ENCODE data around the gene TENM4.
"Not testable (repeated sequence)": the region's sequence is repeated elsewhere in the genome, so short reads cannot be mapped to it uniquely, and the experiment has no call there.

TENM4 gene

DNA sequence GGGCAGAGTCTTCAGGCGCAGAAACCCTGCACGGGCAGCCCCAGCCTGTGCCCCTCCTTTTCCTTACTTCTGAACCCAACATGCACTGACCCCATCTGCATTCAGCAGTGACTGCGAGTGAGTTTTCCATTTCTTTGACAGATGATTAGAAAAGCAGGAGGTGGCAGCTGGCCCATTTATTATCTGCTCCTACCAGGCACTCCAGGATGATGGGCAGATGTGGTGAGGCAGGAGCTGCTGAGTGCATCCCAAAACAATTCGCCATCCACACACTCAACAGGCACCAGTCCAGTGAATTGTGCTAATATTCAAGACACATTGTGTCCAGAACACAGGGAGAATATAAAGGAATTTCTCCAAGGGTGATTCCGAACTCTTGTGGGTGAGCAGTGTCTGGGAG, 208.5 kb downstream of the TENM4 start:
- Histone ChIP-seq H3K9me3 (ENCODE audit: control insufficient read depth, low read length) (no peaks in the 10 kb centered on the region), H3K4me1 (ENCODE audit: control insufficient read depth, insufficient read depth, low read length) (peaks cover 13% of the 10 kb centered on the region), H3K4me3 (ENCODE audit: insufficient read depth, low read depth, low read length) (no peak overlapping the region), H3K36me3 (ENCODE audit: control insufficient read depth, insufficient read depth, low read length) (no peaks in the 10 kb centered on the region), H3K27ac (ENCODE audit: insufficient read depth, low read depth, low read length, poor library complexity, severe bottlenecking) (no peak overlapping the region), H3K27me3 (ENCODE audit: control insufficient read depth, insufficient read depth, low read length, poor library complexity, severe bottlenecking) (peaks cover 6% of the 10 kb centered on the region)
- WGBS, 2 experiments = 90 to 91% methylated on average over 5 of the region's 5 CpGs

DNA sequence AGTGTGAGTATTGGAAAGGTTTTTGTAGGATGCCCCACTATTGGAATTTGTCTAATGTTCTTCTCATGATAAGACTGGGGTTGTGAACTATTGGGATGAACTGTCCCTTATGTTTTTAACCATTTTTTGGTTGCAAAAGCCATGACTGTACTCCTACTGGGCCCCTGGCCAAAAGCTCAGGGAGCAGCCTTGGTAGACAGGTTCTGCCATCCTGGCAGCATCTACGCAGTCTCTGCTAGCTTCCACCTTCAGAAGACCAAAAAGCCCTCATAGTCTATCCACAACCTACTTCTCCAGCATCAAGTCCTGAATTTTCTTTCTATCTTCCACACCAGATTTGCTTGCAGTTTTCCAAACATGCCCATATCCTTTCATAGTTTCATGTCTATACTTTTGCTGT, 211.8 kb downstream of the TENM4 start:
- H3K36me3 ChIP-seq (ENCODE audit: control insufficient read depth, insufficient read depth, low read length) = no peaks in the 10 kb centered on the region
- 93 to 97% methylated on average over 1 of the region's 1 CpG for WGBS, 2 experiments

DNA sequence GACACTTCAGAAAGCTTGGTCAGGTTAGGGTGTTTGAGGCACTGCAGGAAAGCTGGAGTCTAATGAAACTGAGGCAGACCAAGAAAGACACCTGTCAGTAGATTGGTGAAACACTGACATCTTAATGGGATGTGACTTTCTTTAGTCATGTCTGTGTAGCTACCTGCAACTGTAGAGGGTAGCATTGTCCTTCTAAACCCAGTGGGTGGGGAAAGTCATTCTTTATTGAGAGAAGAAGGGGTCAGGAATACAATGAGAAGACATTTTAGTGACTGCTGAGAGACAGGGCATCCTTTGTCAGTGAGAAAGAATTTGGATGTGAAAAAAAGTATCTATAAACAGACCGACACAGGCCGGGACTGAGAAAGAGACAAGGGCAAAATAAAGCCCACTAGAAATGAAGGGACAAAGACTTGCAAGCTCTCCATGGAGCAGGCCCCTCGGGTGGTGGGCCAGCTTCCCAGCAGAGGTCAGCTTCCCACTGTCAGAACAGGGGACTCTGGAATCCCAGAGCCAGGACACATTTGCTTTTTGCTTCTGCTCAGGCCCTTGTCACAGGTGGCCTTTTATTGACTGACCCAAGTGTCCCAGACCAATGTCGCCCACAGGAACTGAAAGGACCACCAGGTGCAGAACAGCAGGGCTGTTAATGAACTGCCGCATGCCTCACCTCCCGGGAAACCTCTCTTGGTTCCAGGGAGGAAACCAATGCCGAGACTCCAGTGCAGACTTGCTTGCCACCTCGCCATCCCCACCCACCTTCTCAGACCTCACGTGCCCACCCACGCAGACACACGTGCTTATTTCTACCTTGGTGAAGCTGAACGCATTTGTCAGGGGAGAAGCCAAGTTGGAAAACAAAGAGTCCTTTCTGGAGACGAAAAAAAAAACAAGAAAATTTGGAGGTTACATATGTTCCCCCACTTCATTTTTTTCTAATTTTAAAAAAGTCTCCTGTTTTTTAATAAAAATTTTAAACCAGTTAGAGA, 212.8 kb downstream of the TENM4 start:
- H3K4me3 ChIP-seq (ENCODE audit: insufficient read depth, low read depth, low read length) = no peak overlapping the region
- H3K4me1 ChIP-seq (ENCODE audit: control insufficient read depth, insufficient read depth, low read length) = peaks cover 23% of the 10 kb centered on the region
- peaks cover 6% of the 10 kb centered on the region for H3K27me3 ChIP-seq (ENCODE audit: control insufficient read depth, insufficient read depth, low read length, poor library complexity, severe bottlenecking)
- no peaks in the 10 kb centered on the region for H3K36me3 ChIP-seq (ENCODE audit: control insufficient read depth, insufficient read depth, low read length)
- no peaks in the 10 kb centered on the region for H3K9me3 ChIP-seq (ENCODE audit: control insufficient read depth, low read length)
- WGBS, 2 experiments = 41 to 45% methylated on average over 12 to 13 of the region's 13 CpGs
- H3K27ac ChIP-seq (ENCODE audit: insufficient read depth, low read depth, low read length, poor library complexity, severe bottlenecking) = no peak overlapping the region

More for the DNA sequence above, 211.8 kb downstream of the TENM4 start:
- peaks cover 23% of the 10 kb centered on the region for H3K4me1 ChIP-seq (ENCODE audit: control insufficient read depth, insufficient read depth, low read length)
- no peak overlapping the region for H3K4me3 ChIP-seq (ENCODE audit: insufficient read depth, low read depth, low read length)
- peaks cover 6% of the 10 kb centered on the region for H3K27me3 ChIP-seq (ENCODE audit: control insufficient read depth, insufficient read depth, low read length, poor library complexity, severe bottlenecking)
- H3K27ac ChIP-seq (ENCODE audit: insufficient read depth, low read depth, low read length, poor library complexity, severe bottlenecking) = no peak overlapping the region
- H3K9me3 ChIP-seq (ENCODE audit: control insufficient read depth, low read length) = no peaks in the 10 kb centered on the region

DNA sequence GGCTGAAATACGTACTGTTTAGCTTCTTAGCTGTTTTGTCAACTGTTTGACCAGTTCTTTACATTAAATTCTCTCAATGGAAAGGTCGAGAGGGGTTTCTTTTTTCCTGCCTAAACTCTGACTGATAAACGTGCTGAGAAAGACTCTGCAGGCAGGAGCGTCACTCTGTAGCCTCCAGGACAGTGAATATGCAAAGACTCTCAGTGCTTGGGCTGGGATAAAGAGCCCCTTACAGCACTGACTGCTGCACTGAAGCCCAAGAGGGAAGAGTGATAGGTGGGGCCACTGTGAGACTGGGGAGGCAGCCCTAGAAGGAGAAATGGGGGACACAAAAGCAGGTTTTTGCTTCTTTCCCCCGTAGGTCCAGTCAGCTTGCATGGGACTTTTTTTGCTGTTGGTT, 213.5 kb downstream of the TENM4 start:
- Histone ChIP-seq H3K36me3 (ENCODE audit: control insufficient read depth, insufficient read depth, low read length) (no peaks in the 10 kb centered on the region), H3K4me1 (ENCODE audit: control insufficient read depth, insufficient read depth, low read length) (peaks cover 23% of the 10 kb centered on the region), H3K27ac (ENCODE audit: insufficient read depth, low read depth, low read length, poor library complexity, severe bottlenecking) (no peak overlapping the region), H3K27me3 (ENCODE audit: control insufficient read depth, insufficient read depth, low read length, poor library complexity, severe bottlenecking) (peaks cover 6% of the 10 kb centered on the region), H3K4me3 (ENCODE audit: insufficient read depth, low read depth, low read length) (no peak overlapping the region), H3K9me3 (ENCODE audit: control insufficient read depth, low read length) (no peaks in the 10 kb centered on the region)
- 27 to 39% methylated on average over 5 of the region's 5 CpGs for WGBS, 2 experiments

DNA sequence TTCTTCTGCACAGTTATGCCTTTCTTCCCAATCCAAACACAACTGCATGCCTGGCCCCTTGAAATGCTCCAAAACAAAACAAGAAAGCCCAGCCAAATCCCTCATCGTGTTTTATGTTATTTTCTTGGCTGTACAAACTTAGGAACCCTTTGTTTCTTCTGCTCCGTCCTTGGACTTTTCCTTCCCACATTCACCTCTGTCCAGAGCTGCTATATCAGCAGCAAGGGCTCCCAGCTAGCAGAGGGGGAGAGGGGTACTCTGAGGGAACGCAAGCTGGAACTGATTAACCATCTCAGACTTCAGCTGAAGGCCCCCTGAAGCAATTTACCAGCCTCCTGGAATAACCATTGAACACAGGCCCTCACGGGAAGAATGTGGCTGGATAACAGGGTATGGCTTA, 214.7 kb downstream of the TENM4 start:
- no peaks in the 10 kb centered on the region for H3K36me3 ChIP-seq (ENCODE audit: control insufficient read depth, insufficient read depth, low read length)
- peaks cover 23% of the 10 kb centered on the region for H3K4me1 ChIP-seq (ENCODE audit: control insufficient read depth, insufficient read depth, low read length)
- no peaks in the 10 kb centered on the region for H3K9me3 ChIP-seq (ENCODE audit: control insufficient read depth, low read length)
- peaks cover 6% of the 10 kb centered on the region for H3K27me3 ChIP-seq (ENCODE audit: control insufficient read depth, insufficient read depth, low read length, poor library complexity, severe bottlenecking)
- H3K4me3 ChIP-seq (ENCODE audit: insufficient read depth, low read depth, low read length) = no peak overlapping the region
- WGBS, 2 experiments = 85 to 90% methylated on average over 4 of the region's 4 CpGs
- H3K27ac ChIP-seq (ENCODE audit: insufficient read depth, low read depth, low read length, poor library complexity, severe bottlenecking) = no peak overlapping the region

DNA sequence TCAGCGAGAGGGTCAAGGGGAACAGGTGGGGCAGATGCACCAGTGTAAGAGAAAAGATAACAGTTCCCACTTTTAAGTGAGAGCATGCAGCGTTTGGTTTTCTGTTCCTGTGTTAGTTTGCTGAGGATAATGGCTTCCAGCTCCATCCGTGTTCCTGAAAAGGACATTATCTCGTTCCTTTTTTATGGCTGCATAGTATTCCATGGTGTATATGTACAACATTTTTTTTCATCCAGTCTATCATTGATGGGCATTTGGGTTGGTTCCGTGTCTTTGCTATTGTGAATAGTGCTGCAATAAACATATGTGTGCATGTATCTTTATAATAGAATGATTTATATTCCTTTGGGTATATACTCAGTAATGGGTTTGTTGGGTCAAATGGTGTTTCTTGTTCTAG, 218.7 kb downstream of the TENM4 start:
- H3K27ac ChIP-seq (ENCODE audit: insufficient read depth, low read depth, low read length, poor library complexity, severe bottlenecking); H3K4me1 ChIP-seq (ENCODE audit: control insufficient read depth, insufficient read depth, low read length); H3K36me3 ChIP-seq (ENCODE audit: control insufficient read depth, insufficient read depth, low read length); H3K27me3 ChIP-seq (ENCODE audit: control insufficient read depth, insufficient read depth, low read length, poor library complexity, severe bottlenecking); H3K9me3 ChIP-seq (ENCODE audit: control insufficient read depth, low read length); H3K4me3 ChIP-seq (ENCODE audit: insufficient read depth, low read depth, low read length): not testable (repeated sequence)
- WGBS, 2 experiments = 87 to 97% methylated on average over 5 of the region's 5 CpGs

DNA sequence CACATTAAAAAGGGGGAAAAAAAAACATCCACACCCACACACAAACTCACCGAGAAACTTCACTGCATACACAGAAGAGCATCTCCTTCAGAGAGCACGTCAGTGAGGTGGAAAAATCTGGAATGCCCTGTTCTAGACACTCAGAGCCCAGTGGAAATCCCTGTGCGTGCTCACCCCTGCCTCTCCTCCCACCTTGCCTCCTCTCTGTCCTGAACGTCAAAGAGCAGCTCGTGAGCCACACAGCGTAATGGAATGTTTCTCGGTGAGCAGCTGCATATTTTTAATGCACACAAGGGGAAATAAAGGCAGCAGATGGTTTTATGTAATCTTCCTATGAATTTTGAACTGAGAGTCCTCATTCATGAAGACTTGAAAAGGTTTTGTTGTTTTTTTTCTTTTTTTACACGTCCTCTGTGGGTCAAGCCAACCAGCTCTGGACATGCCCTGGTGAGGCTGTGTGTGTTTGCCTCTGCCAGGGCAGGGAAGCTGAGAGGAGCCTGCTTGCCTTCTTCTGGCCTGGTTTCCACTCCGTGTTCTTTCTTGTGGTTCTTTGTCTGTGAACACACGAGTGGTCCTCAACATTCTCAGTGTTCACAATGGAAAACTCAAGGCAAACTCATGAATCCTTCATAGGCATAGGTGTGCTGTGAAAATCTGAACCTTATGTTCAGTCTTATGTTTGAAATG, 219.2 kb downstream of the TENM4 start:
- Histone ChIP-seq H3K4me3 (ENCODE audit: insufficient read depth, low read depth, low read length) (no peak overlapping the region), H3K27ac (ENCODE audit: insufficient read depth, low read depth, low read length, poor library complexity, severe bottlenecking) (no peak overlapping the region), H3K27me3 (ENCODE audit: control insufficient read depth, insufficient read depth, low read length, poor library complexity, severe bottlenecking) (no peaks in the 10 kb centered on the region), H3K9me3 (ENCODE audit: control insufficient read depth, low read length) (no peaks in the 10 kb centered on the region), H3K36me3 (ENCODE audit: control insufficient read depth, insufficient read depth, low read length) (no peaks in the 10 kb centered on the region), H3K4me1 (ENCODE audit: control insufficient read depth, insufficient read depth, low read length) (peaks cover 3% of the 10 kb centered on the region)
- 91 to 95% methylated on average over 10 of the region's 10 CpGs for WGBS, 2 experiments

DNA sequence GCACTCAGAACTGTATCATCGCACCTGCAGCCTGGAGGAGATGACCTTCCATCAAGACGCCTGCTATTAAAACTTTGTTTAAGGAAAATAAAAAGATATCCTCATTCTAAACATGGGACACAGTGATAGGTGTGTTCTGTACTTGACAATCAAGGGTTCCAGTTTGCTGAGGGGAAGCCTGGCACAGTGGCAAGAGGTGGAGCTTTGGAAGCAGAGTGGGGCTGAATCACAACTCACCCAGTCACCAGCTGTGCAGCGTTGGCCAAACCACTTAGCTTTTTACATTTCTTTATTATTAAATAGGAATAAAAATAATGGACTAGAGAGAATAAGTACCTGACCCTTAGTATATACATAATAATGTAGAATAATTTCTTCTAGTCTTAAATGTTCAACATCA, 220.7 kb downstream of the TENM4 start:
- Histone ChIP-seq H3K4me1 (ENCODE audit: control insufficient read depth, insufficient read depth, low read length) (no peaks in the 10 kb centered on the region), H3K27ac (ENCODE audit: insufficient read depth, low read depth, low read length, poor library complexity, severe bottlenecking) (no peak overlapping the region), H3K9me3 (ENCODE audit: control insufficient read depth, low read length) (no peaks in the 10 kb centered on the region), H3K36me3 (ENCODE audit: control insufficient read depth, insufficient read depth, low read length) (no peaks in the 10 kb centered on the region), H3K27me3 (ENCODE audit: control insufficient read depth, insufficient read depth, low read length, poor library complexity, severe bottlenecking) (no peaks in the 10 kb centered on the region), H3K4me3 (ENCODE audit: insufficient read depth, low read depth, low read length) (no peak overlapping the region)
- WGBS, 2 experiments = 97 to 100% methylated on average over 1 to 2 of the region's 3 CpGs

DNA sequence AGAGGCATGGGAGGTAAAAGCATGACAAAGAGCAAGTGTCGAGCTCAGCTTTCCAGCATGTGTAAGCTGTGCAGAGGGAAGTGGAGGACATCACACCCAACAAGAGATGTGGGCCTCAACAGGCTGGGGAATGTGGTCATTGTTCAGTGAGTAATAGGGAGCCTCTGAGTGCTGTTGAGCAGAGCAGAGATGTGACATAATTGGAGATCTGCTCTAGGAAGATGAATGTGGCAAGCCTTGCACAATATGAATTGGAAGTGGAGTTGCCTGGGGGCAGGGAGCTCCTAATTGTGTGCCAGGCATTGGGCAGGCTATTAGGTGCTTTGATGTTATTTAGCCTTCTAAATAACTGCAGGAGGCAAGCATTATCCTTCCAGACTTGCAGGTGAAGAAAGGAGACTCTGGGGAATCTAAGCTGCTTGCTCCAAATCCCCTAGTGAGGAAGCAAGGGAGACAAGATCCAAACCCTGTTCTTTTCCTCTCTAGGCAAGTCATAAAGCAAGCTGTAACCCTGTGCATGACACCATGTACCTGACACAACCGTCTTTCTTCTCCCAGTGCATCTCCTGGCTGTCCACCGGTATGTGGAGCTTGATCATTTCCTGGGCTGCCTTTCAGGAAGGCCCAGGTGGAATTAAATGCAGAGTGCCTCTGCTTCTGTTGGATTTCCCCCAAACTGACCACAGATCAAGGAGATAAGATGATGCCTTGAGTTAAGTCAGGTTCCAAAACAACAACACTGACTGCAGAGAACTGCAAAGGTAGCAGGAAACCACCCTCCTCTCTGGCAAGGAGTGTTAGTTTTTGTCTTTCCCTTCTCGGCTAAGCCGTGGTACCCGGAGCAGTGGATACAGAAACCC, 221.4 kb downstream of the TENM4 start:
- H3K36me3 ChIP-seq (ENCODE audit: control insufficient read depth, insufficient read depth, low read length) = no peaks in the 10 kb centered on the region
- no peaks in the 10 kb centered on the region for H3K27me3 ChIP-seq (ENCODE audit: control insufficient read depth, insufficient read depth, low read length, poor library complexity, severe bottlenecking)
- H3K27ac ChIP-seq (ENCODE audit: insufficient read depth, low read depth, low read length, poor library complexity, severe bottlenecking) = no peak overlapping the region
- 86 to 92% methylated on average over 6 of the region's 6 CpGs for WGBS, 2 experiments
- no peaks in the 10 kb centered on the region for H3K9me3 ChIP-seq (ENCODE audit: control insufficient read depth, low read length)
- no peaks in the 10 kb centered on the region for H3K4me1 ChIP-seq (ENCODE audit: control insufficient read depth, insufficient read depth, low read length)
- no peak overlapping the region for H3K4me3 ChIP-seq (ENCODE audit: insufficient read depth, low read depth, low read length)

Measured in ectodermal cell (in vitro differentiated cells).